ENCODE results near the gene AGFG1.
A peak's percentile ranks its signal among the peaks of the same experiment; 100 is the strongest.

The AGFG1 gene

GRCh38 chr2:227464851-227465250 is 7.1 kb upstream of the AGFG1 start:
- no peaks in the 10 kb centered on the region for H3K36me3 ChIP-seq (ENCODE audit: insufficient read depth, low read length)
- DNase-seq (ENCODE audit: low read depth, low spot score): no peak
- H3K27ac ChIP-seq: no peak overlapping the region
- no peak overlapping the region for H3K9ac ChIP-seq (ENCODE audit: insufficient read length)
- TF ChIP-seq EZH2 (IDR thresholded peaks at IDR 0.05): no peak
- TF ChIP-seq POLR2AphosphoS5 (IDR thresholded peaks at IDR 0.05; ENCODE audit: borderline replicate concordance, low read depth, low read length): no peak
- no peak for TF ChIP-seq FOXP2 (optimal IDR thresholded peaks at IDR 0.05; ENCODE audit: control extremely low read depth, extremely low read length, insufficient read depth)
- no peaks in the 10 kb centered on the region for H3K9me3 ChIP-seq (ENCODE audit: low read depth, low read length)
- H3K4me3 ChIP-seq: no peak overlapping the region

GRCh38 chr2:227466887-227467600 is 4.9 kb upstream of the AGFG1 start:
- Histone ChIP-seq H3K9me3 (ENCODE audit: low read depth, low read length) (no peaks in the 10 kb centered on the region), H3K4me3 (no peak overlapping the region), H3K36me3 (ENCODE audit: insufficient read depth, low read length) (no peaks in the 10 kb centered on the region), H3K27ac (no peak overlapping the region), H3K9ac (ENCODE audit: insufficient read length) (no peak overlapping the region)
- no peak for DNase-seq (ENCODE audit: low read depth, low spot score)
- TF ChIP-seq FOXP2 (optimal IDR thresholded peaks at IDR 0.05; ENCODE audit: control extremely low read depth, extremely low read length, insufficient read depth): no peak

- no peaks in the 10 kb centered on the region for H3K9me3 ChIP-seq (ENCODE audit: low read depth, low read length)
- no peak for DNase-seq (ENCODE audit: low read depth, low spot score)
- TF ChIP-seq POLR2AphosphoS5 (IDR thresholded peaks at IDR 0.05; ENCODE audit: borderline replicate concordance, low read depth, low read length) (no peak), FOXP2 (optimal IDR thresholded peaks at IDR 0.05; ENCODE audit: control extremely low read depth, extremely low read length, insufficient read depth) (no peak), EZH2 (IDR thresholded peaks at IDR 0.05) (no peak)
- H3K9ac ChIP-seq (ENCODE audit: insufficient read length): no peak overlapping the region
- no peak overlapping the region for H3K27ac ChIP-seq
- no peak overlapping the region for H3K4me3 ChIP-seq
- H3K36me3 ChIP-seq (ENCODE audit: insufficient read depth, low read length): no peaks in the 10 kb centered on the region
Observed at GRCh38 chr2:227471412-227471811, 544 bp upstream of the AGFG1 start.

- DNase-seq (ENCODE audit: low read depth, low spot score): no peak
- TF ChIP-seq FOXP2 (optimal IDR thresholded peaks at IDR 0.05; ENCODE audit: control extremely low read depth, extremely low read length, insufficient read depth) (no peak), POLR2AphosphoS5 (IDR thresholded peaks at IDR 0.05; ENCODE audit: borderline replicate concordance, low read depth, low read length) (no peak), EZH2 (IDR thresholded peaks at IDR 0.05) (no peak)
- H3K27ac ChIP-seq: no peak overlapping the region
Observed at GRCh38 chr2:227472265-227473121, 537 bp downstream of the AGFG1 start.

GRCh38 chr2:227473122-227473461 is 1.1 kb downstream of the AGFG1 start:
- H3K9ac ChIP-seq (ENCODE audit: insufficient read length): peak overlapping the region; percentile 5
- peak overlapping the region; percentile 88 for H3K4me3 ChIP-seq
- no peaks in the 10 kb centered on the region for H3K9me3 ChIP-seq (ENCODE audit: low read depth, low read length)
- TF ChIP-seq EZH2 (IDR thresholded peaks at IDR 0.05) (no peak), FOXP2 (optimal IDR thresholded peaks at IDR 0.05; ENCODE audit: control extremely low read depth, extremely low read length, insufficient read depth) (no peak), POLR2AphosphoS5 (IDR thresholded peaks at IDR 0.05; ENCODE audit: borderline replicate concordance, low read depth, low read length) (no peak)
- no peak overlapping the region for H3K27ac ChIP-seq
- DNase-seq (ENCODE audit: low read depth, low spot score): no peak
- H3K36me3 ChIP-seq (ENCODE audit: insufficient read depth, low read length): no peaks in the 10 kb centered on the region

More at GRCh38 chr2:227472265-227473121, 537 bp downstream of the AGFG1 start:
- Histone ChIP-seq H3K4me3 (peak overlapping the region; percentile 88), H3K9ac (ENCODE audit: insufficient read length) (peak overlapping the region; percentile 78), H3K9me3 (ENCODE audit: low read depth, low read length) (no peaks in the 10 kb centered on the region), H3K36me3 (ENCODE audit: insufficient read depth, low read length) (no peaks in the 10 kb centered on the region)

GRCh38 chr2:227473806-227474205 is 1.9 kb downstream of the AGFG1 start:
- no peaks in the 10 kb centered on the region for H3K36me3 ChIP-seq (ENCODE audit: insufficient read depth, low read length)
- no peak for DNase-seq (ENCODE audit: low read depth, low spot score)
- no peaks in the 10 kb centered on the region for H3K9me3 ChIP-seq (ENCODE audit: low read depth, low read length)
- no peak for TF ChIP-seq POLR2AphosphoS5 (IDR thresholded peaks at IDR 0.05; ENCODE audit: borderline replicate concordance, low read depth, low read length)
- no peak overlapping the region for H3K27ac ChIP-seq
- peak overlapping the region; percentile 5 for H3K9ac ChIP-seq (ENCODE audit: insufficient read length)
- peak overlapping the region; percentile 88 for H3K4me3 ChIP-seq

GRCh38 chr2:227474410-227474809 is 2.5 kb downstream of the AGFG1 start:
- H3K9me3 ChIP-seq (ENCODE audit: low read depth, low read length): no peaks in the 10 kb centered on the region
- no peak overlapping the region for H3K9ac ChIP-seq (ENCODE audit: insufficient read length)
- no peak for DNase-seq (ENCODE audit: low read depth, low spot score)
- H3K4me3 ChIP-seq: no peak overlapping the region
- no peak for TF ChIP-seq POLR2AphosphoS5 (IDR thresholded peaks at IDR 0.05; ENCODE audit: borderline replicate concordance, low read depth, low read length)
- no peak for TF ChIP-seq EZH2 (IDR thresholded peaks at IDR 0.05)
- no peak for TF ChIP-seq FOXP2 (optimal IDR thresholded peaks at IDR 0.05; ENCODE audit: control extremely low read depth, extremely low read length, insufficient read depth)
- no peaks in the 10 kb centered on the region for H3K36me3 ChIP-seq (ENCODE audit: insufficient read depth, low read length)
- H3K27ac ChIP-seq: no peak overlapping the region

GRCh38 chr2:227477291-227477690 is 5.3 kb downstream of the AGFG1 start:
- no peak overlapping the region for H3K4me3 ChIP-seq
- H3K9ac ChIP-seq (ENCODE audit: insufficient read length): no peak overlapping the region
- no peaks in the 10 kb centered on the region for H3K36me3 ChIP-seq (ENCODE audit: insufficient read depth, low read length)
- DNase-seq (ENCODE audit: low read depth, low spot score): no peak
- no peak overlapping the region for H3K27ac ChIP-seq
- TF ChIP-seq POLR2AphosphoS5 (IDR thresholded peaks at IDR 0.05; ENCODE audit: borderline replicate concordance, low read depth, low read length): no peak
- no peak for TF ChIP-seq EZH2 (IDR thresholded peaks at IDR 0.05)
- no peak for TF ChIP-seq FOXP2 (optimal IDR thresholded peaks at IDR 0.05; ENCODE audit: control extremely low read depth, extremely low read length, insufficient read depth)
- no peaks in the 10 kb centered on the region for H3K9me3 ChIP-seq (ENCODE audit: low read depth, low read length)
